NCI-H1694 (cell line): ENCODE measurements around the gene VPS25.
"Not testable (repeated sequence)": the region's sequence is repeated elsewhere in the genome, so short reads cannot be mapped to it uniquely, and the experiment has no call there.

Experiments
- DNase-seq: peaks from one replicate; lab custom pipeline; 2025; lab: John Stamatoyannopoulos, UW

Gene VPS25

GRCh38 chr17:42773290-42774035 lies at the start of gene VPS25:
TSS of gene VPS25 (plus strand) at chr17:42773449. CDS start at chr17:42773476, 27 bp downstream.
- DNase-seq: peak; percentile 68

DNA sequence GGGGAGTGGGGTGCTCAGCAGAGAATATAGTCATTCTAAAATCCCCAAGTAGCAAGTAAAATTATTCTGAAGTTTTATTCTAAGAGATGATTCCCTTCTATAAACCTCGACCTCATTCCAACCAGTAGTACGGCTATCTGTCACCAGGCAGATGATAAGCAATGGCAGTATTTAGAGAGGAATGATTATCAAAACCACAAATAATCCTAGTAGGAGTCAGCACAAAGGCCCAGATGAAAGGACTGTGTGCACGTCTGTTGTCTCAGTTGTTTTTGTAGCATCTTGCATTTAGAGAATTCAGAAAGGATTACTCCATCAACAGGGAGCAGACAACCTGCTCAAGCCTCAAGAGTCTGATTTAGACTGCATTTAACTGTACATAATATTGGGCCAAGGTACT lies 49.6 kb upstream of the VPS25 start:
- no peak for DNase-seq

- no peak for DNase-seq
Measured at GRCh38 chr17:42725143-42725542, 48.1 kb upstream of the VPS25 start.

- DNase-seq: no peak
Measured at GRCh38 chr17:42740699-42741098, 32.5 kb upstream of the VPS25 start.

DNA sequence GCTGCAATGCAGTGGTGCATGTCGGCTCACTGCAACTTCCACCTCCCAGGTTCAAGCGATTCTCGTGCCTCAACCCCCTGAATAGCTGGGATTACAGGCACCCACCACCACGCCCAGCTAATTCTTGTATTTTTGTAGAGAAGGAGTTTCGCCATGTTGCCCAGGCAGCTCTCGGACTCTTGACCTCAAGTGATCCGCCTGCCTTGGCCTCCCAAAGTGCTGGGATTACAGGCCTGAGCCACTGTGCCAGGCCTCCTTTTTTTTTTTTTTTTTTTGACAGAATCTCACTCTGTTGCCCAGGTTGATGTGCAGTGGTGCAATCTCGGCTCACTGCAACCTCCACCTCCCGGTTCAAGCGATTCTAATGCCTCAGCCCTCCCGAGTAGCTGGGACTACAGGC lies 30.3 kb upstream of the VPS25 start:
- not testable (repeated sequence) for DNase-seq

- DNase-seq: no peak
Measured at GRCh38 chr17:42743595-42744282, 29.5 kb upstream of the VPS25 start.

DNA sequence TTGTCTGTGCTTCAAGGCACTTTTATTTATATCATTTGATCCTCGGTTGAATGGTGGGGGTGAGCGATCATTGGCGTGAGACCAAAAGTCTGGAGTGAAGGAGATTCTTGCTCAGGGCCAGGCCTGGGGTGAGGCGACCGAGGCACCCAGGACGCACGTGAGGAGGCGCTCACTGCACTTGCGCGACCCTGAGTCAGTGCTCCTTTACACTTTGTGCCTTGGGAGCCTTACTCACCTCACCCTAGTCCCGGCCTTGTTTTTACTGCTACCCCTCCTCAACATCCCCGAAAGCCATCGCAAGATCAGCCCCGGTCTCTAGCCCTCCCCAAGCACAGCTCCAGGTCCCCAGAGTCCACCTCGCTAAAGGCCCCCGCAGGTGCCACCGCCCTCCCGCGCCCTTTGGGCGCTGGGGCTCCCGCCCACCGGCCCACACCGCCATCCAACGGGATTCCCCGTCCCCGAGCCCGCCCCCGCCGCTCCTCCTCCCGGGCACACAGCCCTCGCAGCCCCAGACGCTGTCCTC lies 28.9 kb upstream of the VPS25 start:
- DNase-seq: peak; percentile 46

DNA sequence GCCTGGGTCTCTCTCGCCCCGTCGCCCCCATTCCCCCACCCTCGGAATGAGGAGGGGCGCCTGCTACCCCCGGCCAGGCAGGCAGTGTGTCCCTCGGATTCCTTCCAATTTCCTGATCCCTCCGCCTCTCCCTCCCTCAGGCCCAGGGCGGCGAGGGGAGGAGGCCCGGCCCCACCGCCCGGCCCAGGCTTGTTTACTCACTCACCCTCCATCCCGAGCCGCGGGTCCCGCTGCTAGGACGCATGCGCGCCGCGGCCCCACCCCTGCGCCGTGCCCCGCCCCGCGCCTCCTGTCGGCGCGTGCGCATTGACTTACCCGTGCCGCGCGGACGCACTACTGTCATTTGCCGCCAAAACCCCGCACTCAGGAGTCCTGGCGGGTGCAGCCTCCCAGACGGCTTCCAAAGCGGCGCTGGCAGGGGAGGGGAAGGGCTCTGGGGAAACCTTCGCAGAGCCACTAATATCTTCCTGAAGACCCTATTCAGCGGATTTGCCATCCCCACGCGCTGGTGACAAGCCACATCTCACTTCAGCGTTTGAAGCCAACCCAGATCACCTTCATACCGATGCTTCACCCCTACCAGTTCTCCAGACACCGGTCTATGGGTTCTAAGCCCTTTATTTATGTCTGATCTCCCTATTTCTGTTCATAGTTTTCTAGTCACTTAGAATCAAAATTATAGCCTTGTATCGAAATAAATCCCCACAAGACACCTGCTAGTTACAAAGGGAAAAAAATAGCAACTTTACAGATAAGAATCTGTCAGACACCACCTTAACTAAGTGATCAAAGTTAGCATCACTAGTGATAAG lies 28.2 kb upstream of the VPS25 start, which contains the start of gene EZH1:
Gene EZH1, minus strand, starts transcription at position 235 of the 812 bp plus-strand sequence. CDS start 16,099 bp downstream, outside the sequence.
- DNase-seq: peak; percentile 78

DNA sequence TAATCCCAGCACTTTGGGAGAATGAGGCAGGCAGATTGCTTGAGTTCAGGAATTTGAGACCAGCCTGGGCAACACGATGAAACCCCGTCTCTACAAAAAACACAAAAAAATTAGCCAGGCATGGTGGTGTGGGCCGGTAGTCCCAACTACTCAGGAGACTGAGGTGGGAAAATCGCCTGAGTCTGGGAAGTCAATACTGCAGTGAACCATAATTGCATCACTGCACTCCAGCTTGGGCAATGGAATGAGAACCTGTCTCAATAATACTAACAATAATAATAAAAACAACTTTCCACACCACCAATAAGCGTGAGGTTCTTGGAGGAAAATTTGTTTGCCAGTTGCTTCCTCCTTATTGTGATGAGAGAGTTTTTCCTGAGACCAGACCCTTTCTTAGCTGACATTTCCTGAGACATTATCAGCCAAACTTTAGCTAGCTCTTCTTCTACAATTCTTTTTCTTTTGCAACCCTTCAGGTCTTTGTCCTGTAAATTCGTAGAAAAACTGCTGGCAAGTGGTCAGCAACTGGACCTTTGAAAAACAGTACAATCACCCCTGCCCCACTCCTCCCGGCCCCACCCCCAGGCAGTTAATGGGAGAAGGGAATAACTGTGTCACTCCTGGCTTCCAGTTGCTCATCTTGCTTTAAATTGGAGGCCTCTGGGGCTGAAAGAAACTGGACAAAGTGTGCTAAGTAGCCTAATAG lies 24.9 kb upstream of the VPS25 start:
- DNase-seq: no peak

GRCh38 chr17:42748908-42749798 lies 24.1 kb upstream of the VPS25 start:
- DNase-seq: no peak

DNA sequence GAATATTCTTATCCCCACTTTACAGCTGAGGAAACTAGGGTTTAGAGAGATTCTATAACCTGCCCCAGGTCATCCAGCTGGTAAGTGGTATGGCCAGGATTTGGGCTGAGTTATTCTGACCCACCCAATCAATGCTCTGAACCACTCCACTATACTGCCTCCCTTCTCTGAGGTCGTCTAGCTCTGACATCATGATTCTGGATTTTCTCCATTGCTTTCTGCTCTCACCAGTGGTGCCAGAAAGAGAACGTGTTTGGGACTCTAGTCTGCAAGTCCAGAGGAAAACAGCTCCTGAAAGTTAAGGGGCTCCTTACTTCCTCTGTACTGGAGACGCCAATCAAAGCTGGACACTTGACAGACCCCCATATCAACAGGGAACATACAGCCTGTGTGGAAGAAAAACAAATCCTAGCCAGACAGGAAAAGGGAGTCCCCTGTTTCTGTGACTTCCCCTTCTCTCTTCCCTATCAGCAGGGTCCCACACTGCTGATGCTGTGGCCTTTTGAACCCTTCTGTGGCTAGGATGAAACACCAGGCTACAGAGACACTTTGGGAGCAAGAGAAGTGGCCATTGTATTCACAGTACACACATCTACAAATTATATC lies 22.4 kb upstream of the VPS25 start:
- no peak for DNase-seq

GRCh38 chr17:42751628-42752027 lies 21.6 kb upstream of the VPS25 start:
- DNase-seq: no peak

DNA sequence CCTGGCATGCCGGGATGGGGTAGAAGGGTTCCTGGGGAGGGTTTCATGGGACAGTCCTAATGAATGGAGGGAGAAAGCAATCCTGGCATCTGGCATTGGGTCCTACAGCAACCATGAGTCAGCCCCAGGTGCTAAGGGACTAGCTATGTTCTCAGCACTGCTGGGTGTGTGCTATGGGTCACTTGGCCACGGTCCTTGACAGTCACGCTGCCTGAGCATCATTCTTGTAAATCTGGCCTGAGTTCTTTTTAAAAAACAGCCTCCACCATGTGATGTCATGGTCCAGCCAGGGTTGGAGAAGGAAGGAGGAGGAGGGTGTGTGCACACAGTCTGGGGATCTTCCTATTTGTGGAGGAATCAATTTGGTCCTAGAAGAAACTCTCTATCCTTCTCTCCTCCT lies 18.5 kb upstream of the VPS25 start:
- no peak for DNase-seq

GRCh38 chr17:42759982-42760651 lies 13.1 kb upstream of the VPS25 start:
- DNase-seq: no peak

DNA sequence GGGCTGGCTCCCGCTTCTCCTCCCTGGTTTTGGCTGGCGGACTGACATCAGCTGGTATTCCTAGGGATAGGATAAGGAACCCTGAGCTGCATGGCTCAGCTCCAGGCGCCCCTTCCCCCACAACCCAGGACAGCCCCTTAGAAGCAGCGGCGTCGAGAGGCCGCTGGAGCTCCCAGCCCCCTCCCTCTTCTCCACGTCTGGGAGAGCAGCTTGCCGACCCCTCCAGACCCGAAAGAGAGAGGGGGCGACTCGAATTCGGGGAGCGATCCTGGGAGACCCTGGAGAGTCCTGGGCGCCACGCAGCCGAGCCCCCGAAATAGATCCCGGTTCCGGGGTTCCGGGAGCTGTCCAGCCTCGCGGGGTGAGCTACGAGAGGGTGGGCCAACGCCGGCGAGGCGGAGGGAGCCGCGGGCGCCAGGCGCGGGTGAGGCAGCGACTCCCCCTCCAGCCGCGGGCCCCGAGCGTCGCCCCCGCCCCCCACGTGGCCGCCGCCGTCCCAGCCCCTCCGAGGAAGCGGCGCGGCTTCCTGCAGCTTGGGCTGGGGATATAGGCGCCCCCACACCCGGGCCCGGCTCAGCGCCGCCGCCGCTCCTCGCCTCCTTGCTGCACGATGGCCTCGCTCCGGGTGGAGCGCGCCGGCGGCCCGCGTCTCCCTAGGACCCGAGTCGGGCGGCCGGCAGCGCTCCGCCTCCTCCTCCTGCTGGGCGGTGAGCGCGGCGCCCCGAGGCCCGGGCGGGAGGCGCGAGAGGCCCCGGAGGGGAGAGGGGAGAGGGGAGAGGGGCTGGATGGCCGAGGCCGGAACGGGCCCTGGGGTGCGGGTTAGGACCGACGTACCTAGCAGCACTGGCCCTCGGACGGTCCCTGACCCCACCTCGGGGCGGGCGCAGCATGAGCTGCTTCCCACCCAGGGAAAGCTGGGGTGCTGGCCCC lies 12.3 kb upstream of the VPS25 start, which contains the start of gene RAMP2:
Gene RAMP2, plus strand, starts transcription at position 576 of the 930 bp plus-strand sequence. Its CDS starts 35 bp downstream, at position 611.
- DNase-seq: no peak

DNA sequence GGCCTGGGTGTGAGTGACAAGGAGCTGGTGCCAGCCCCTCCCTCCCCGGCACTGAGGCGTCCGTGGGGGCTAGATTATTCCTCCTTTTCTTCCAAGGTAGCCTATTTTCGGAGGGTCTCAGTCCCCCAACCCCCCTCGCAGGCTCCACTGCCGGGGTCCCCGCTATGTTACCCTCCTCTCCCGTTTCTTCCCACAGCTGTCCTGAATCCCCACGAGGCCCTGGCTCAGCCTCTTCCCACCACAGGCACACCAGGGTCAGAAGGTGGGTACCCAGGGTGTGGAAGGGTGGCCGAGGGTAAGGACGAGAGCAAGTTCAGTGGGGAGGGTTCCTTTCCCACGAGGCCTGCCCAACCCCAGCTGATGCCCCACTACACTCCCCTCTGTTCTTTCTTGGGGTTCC lies 11.6 kb upstream of the VPS25 start:
- DNase-seq: no peak

- no peak for DNase-seq
Measured at GRCh38 chr17:42766124-42766523, 7.1 kb upstream of the VPS25 start.

GRCh38 chr17:42767512-42767911 lies 5.7 kb upstream of the VPS25 start:
- DNase-seq: no peak
